ENCODE measurements around the gene HCK. TPM values are rescaled to one million over a fixed set of nuclear protein-coding genes. Genes with fewer than 3 reads are reported as not detected.
A peak's percentile ranks its signal among the peaks of the same experiment; 100 is the strongest.

HCK gene
- total RNA-seq, 1 donor from 2014 or later: 49.0 TPM

- DNase-seq (peak; percentile 77), ATAC-seq (peak; percentile 80)
- Histone ChIP-seq H3K4me3 (peak overlapping the region; percentile 46), H3K4me1 (peaks cover 10% of the 10 kb centered on the region), H3K27me3 (peaks cover 47% of the 10 kb centered on the region), H3K36me3 (no peaks in the 10 kb centered on the region), H3K27ac (peak overlapping the region; percentile 47), H3K9me3 (no peaks in the 10 kb centered on the region)
- intact Hi-C loops (cut with DNase I): no loop called here
- no peak for TF ChIP-seq CTCF (IDR thresholded peaks at IDR 0.05)
Observed at GRCh38 chr20:32050851-32051556, 1.0 kb upstream of the HCK start.

DNA sequence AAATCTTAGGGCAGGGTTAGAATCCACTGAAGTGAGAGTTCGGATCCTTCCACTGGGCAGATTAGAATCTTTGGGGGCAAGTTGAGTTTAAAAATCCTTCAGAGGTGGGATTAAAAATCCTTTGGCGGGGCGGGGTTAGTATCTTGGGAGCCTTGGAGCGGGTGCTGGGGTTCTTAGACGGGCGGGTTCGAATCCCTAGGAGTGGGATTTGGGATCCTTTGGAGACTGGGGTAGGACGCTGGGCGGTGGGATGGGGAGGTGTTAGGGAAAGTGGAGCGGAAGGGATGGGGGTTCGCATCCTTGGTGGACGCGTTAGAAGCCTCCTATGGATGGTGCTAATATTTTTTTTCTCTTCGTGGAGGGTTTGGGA is 337 bp upstream of the HCK start:
- intact Hi-C loops (cut with DNase I): no loop called here
- ATAC-seq: no peak
- no peaks in the 10 kb centered on the region for H3K9me3 ChIP-seq
- peaks cover 10% of the 10 kb centered on the region for H3K4me1 ChIP-seq
- H3K4me3 ChIP-seq: peak overlapping the region; percentile 46
- H3K27ac ChIP-seq: peak overlapping the region; percentile 47
- H3K27me3 ChIP-seq: peaks cover 47% of the 10 kb centered on the region
- no peak for TF ChIP-seq CTCF (IDR thresholded peaks at IDR 0.05)
- DNase-seq: no peak
- no peaks in the 10 kb centered on the region for H3K36me3 ChIP-seq

GRCh38 chr20:32052778-32053362 is 828 bp downstream of the HCK start:
- TF ChIP-seq CTCF (IDR thresholded peaks at IDR 0.05): no peak
- ATAC-seq (peak; percentile 83), DNase-seq (peak; percentile 88)
- Histone ChIP-seq H3K27ac (peak overlapping the region; percentile 81), H3K27me3 (peaks cover 51% of the 10 kb centered on the region), H3K4me3 (peak overlapping the region; percentile 46), H3K9me3 (no peaks in the 10 kb centered on the region), H3K4me1 (peaks cover 10% of the 10 kb centered on the region), H3K36me3 (no peaks in the 10 kb centered on the region)
- intact Hi-C loops (cut with DNase I): no loop called here

DNA sequence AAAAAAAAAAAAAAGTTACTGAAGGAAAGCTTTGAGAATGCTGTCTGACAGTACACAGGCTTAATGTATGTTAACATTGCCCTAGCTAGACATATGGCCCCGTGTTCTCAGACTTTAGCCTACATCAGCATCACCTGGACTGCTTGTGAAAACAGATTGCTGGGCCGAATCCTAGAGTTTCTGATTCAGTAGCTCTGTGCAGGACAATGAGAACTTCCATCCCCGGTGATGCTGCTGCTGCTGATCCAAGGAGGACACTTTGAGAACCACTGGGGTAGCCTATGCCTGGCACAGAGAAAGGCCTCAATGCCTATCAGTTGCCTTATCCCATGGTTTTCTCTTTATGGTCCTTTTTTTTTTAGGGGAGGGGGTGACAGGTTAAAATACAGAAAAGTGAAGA is 1.6 kb downstream of the HCK start:
- Histone ChIP-seq H3K36me3 (no peaks in the 10 kb centered on the region), H3K4me3 (peak overlapping the region; percentile 46), H3K9me3 (no peaks in the 10 kb centered on the region), H3K27ac (no peak overlapping the region), H3K27me3 (peaks cover 51% of the 10 kb centered on the region), H3K4me1 (peaks cover 10% of the 10 kb centered on the region)
- intact Hi-C loops (cut with DNase I): no loop called here
- ATAC-seq (no peak), DNase-seq (no peak)
- no peak for TF ChIP-seq CTCF (IDR thresholded peaks at IDR 0.05)

- ATAC-seq (peak; percentile 56), DNase-seq (no peak)
- no peak overlapping the region for H3K27ac ChIP-seq
- H3K27me3 ChIP-seq: peaks cover 35% of the 10 kb centered on the region
- no peaks in the 10 kb centered on the region for H3K9me3 ChIP-seq
- intact Hi-C loops (cut with DNase I): no loop called here
- no peaks in the 10 kb centered on the region for H3K36me3 ChIP-seq
- TF ChIP-seq CTCF (IDR thresholded peaks at IDR 0.05): no peak
- peaks cover 10% of the 10 kb centered on the region for H3K4me1 ChIP-seq
- no peak overlapping the region for H3K4me3 ChIP-seq
Observed at GRCh38 chr20:32056708-32057483, 4.9 kb downstream of the HCK start.
